Suprapubic skin (tissue), 4 donors: ENCODE measurements around the gene RAB34.

ENCODE experiments used
- POLR2A ChIP-seq, 2 donors: fragments of 450-650 bp; IDR thresholded peaks; one replicate each; pipeline ENCODE4 v1.6.1; 2017; ENCODE audit warnings: antibody characterized with exemption in 2 of 2, mild to moderate bottlenecking in 2 of 2, moderate library complexity in 2 of 2
- POLR2AphosphoS5 ChIP-seq, 3 donors: sonication (generic); formaldehyde crosslinking; IDR thresholded peaks; one replicate each; pipeline ENCODE4 v1.6.1; 2017; ENCODE audit warnings: antibody characterized with exemption in 3 of 3
- TF ChIP-seq, protein P1 (sequence below), 2 donors: fragments of 200-600 bp in 1 of 2; fragments of 450-650 bp in 1 of 2; sonication (generic) in 1 of 2; IDR thresholded peaks; one replicate each; pipeline ENCODE4 v1.5.1; 2016 to 2019; ENCODE audit warnings: antibody characterized with exemption in 2 of 2, mild to moderate bottlenecking in 1 of 2, moderate library complexity in 1 of 2

DNA sequence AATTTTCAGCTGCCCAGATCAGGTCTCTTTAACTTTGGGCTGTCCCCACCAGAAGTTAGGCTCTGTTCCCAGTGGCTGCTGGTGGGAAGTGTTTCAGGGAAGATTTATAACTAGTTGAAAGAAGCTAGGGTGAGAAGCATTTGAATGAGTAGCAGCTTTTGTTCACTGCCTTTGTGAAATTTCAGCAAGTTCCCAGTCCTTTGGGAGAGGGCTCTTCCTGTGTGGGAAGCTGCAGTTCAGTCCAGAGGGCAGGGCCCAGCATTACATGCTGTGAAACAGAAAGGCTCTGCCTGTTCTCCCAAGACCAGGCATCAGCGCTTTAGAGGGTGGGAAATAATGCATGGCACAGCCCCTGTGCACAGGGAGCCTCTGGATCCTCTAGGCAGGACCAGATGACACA, 23.8 kb downstream of the RAB34 start:
- TF ChIP-seq, protein P1, sequence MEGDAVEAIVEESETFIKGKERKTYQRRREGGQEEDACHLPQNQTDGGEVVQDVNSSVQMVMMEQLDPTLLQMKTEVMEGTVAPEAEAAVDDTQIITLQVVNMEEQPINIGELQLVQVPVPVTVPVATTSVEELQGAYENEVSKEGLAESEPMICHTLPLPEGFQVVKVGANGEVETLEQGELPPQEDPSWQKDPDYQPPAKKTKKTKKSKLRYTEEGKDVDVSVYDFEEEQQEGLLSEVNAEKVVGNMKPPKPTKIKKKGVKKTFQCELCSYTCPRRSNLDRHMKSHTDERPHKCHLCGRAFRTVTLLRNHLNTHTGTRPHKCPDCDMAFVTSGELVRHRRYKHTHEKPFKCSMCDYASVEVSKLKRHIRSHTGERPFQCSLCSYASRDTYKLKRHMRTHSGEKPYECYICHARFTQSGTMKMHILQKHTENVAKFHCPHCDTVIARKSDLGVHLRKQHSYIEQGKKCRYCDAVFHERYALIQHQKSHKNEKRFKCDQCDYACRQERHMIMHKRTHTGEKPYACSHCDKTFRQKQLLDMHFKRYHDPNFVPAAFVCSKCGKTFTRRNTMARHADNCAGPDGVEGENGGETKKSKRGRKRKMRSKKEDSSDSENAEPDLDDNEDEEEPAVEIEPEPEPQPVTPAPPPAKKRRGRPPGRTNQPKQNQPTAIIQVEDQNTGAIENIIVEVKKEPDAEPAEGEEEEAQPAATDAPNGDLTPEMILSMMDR (IDR thresholded peaks at IDR 0.05): no peak
- TF ChIP-seq POLR2AphosphoS5 (IDR thresholded peaks at IDR 0.05) (no peak), POLR2A (IDR thresholded peaks at IDR 0.05) (no peak)
